Measurements from ENCODE around the gene ASPHD2. TPM values are rescaled to one million over a fixed set of nuclear protein-coding genes. Genes with fewer than 3 reads are reported as not detected.
"Not testable (repeated sequence)": the region's sequence is repeated elsewhere in the genome, so short reads cannot be mapped to it uniquely, and the experiment has no call there.

Gene ASPHD2
- polyA plus RNA-seq, 10 donors: 0.67 to 2.4 (median 1.1) TPM

DNA sequence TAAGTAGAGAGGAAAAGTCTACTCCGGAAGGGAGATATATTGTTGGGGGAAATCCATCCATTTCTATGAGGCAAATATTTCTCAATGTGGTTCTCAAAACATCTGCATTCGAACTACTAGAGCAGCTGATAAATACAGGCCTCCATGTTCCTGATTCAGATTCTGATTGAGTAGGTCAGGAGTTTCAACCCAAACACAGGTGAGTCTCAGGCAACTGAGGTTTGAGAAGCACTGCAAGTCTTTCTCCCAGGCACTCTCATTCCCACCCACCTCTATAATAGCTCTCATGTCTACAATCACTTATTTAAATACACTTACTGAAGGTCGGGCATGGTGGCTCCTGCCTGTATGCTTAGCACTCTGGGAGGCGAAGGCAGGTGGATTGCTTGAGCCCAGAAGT lies 14.7 kb upstream of the ASPHD2 start:
- no peak for DNase-seq

DNA sequence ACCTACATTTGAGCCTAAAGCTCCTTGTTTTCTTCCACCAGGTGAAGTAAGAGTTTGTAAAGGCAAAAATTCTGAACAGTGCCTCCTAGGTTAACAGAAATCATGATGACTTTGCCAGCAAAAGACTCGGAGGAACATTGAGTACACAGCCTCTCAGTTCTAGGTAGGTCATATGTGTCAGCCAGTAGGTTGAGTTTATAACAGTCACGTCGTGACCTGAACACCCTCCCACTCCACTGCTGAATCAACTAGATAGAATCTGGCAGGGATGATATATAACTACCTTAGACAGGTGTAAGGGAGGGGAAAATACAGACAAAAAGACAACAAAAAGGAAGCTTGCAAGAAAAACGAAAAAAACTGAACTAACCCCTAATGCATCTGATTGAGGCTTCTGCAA lies 12.8 kb upstream of the ASPHD2 start:
- no peak for DNase-seq

DNA sequence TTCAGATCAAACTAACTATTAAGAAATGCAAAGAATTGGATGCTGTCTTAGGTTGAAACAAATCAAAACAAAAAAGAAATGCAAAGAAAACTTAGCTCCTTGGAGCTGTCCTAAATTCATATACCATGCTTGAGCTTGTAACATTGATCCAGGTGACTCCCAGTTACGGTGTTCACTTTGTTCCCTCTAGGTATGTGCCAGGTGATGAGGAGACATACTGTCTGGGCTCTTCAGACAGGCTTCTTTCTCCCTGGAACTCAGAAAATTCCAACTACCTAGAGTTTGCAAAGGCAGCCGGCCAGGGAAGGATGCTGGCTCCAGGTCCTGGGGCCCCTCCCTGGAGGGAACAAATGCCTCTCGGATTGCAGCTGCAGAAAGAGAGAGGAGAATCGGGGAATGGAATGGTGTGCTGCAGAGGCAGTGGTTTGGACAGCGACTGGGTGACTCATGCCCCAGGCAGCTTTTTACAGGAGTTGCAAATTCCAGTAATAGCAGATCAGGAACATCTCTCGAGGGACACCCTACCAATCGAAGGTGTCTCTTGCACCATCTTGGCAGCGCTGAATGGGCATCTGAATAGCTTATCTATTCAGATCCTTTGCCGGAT lies 12.3 kb upstream of the ASPHD2 start:
- peak; percentile 40 to 68 (median 64) for DNase-seq

DNA sequence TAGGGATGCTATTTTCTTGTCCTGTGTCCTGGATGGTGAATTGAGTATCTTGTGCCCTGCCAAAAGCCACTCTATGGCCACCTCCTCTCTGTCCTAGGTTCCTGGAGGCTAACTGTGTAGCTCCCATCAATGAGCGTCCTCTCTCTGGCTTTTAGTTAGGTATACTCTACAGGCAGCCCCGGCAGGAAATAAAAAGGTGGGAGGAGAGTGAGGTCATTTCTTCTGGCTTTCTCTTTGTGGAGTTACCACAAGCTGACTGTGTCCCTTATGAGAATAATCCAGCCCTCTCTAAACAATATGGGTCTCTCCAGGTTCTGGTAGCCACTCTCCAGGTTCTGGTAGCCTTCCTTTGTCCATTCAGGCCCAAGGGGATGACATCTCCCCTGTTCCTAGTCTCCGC lies 11.7 kb upstream of the ASPHD2 start:
- DNase-seq: no peak

DNA sequence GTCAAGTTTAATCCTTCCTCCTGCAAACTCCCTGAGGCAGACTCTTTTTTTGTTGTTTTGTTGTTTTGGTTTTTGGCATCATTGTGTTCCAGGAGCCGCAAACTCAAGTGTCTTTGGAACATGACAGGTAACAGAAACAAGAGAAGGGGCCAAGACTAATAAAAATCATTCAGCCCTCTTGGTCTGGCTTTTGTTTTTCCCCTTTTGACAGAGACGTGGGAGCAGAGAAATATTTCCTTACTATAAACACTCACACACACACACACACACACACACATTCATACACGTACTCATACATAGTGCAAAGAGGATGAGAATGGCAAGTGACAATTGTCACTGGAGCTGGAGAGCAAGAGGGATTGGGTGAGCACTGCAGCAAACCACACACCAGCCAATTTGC lies 10.4 kb upstream of the ASPHD2 start:
- no peak for DNase-seq

DNA sequence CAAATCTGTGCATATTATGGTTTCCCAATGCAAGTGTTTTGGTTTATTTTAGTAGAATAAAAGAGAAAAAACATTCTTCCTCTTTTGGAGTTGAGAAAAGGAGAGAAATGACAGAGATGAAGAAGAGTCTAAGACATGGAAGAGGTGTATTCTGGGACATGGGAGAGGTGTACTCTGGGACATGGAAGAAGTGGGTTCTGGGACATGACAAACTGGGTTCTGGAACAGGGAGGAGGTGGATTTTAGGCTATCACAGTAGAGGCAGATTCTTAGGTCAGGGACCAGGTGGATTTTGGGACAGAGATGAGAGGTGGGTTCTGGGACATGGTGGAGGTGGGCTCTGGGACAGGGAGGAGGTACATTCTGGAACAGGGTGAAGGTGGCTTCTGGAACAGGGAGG lies 2.1 kb upstream of the ASPHD2 start:
- no peak for DNase-seq

DNA sequence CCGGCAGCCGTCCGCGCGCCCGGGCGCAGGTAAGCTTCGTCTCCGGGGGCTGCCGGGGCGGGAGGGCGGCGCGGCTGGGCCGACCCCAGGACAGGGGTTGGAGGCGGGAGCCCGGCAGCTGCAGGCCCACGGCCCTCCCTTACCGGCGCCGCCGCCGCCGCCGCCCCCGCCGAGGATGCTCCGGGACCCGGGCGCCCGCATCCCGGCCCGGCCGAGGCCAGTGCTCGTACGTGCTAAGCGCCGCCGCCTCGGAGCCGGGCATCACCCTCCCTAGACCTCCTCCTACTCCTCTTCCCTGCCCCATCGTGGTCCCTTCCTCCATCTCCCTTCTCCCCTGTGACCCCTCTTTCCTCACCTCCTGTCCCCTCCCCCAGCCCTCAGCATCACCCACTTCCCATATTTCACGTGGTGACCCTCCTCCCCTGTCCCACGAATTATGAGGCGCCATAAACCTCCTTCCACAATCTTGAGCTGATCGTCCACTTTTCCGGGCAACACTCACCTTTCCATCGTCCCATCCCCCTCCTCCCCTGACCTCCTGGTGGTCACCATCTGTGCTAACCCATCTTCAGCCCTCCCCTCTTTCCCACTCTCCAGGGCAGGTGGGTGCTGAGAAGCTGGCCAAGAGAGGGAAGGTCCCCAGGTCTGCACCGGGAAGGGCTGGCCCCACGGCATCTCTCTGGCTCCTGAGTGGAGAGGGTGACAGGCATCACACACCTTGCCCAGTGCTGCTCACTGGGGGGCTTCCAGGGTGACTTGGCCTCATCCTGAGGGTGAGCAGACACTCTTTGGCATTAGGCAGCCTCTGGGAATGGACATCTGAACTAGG lies 612 bp downstream of the ASPHD2 start:
- DNase-seq: no peak

DNA sequence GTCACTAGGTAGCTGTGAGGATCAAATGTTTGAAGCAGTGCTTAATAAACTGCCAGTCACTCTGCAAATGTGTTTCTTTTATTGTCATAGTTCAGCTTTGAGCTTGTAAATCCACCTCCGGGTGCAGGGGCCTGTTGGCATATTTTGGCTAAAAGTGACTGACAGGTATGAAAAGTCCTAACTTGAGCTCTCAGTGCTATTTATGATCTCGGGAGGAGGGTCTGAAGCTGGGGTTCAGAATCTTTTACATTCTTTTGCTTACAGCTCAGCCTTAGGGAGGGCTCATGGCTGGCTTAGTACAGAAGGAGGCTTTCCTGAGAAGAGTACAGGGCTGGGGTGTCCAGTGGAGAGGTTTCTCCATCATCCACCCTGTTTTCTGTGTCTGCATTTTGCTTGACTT lies 1.5 kb downstream of the ASPHD2 start:
- no peak for DNase-seq

DNA sequence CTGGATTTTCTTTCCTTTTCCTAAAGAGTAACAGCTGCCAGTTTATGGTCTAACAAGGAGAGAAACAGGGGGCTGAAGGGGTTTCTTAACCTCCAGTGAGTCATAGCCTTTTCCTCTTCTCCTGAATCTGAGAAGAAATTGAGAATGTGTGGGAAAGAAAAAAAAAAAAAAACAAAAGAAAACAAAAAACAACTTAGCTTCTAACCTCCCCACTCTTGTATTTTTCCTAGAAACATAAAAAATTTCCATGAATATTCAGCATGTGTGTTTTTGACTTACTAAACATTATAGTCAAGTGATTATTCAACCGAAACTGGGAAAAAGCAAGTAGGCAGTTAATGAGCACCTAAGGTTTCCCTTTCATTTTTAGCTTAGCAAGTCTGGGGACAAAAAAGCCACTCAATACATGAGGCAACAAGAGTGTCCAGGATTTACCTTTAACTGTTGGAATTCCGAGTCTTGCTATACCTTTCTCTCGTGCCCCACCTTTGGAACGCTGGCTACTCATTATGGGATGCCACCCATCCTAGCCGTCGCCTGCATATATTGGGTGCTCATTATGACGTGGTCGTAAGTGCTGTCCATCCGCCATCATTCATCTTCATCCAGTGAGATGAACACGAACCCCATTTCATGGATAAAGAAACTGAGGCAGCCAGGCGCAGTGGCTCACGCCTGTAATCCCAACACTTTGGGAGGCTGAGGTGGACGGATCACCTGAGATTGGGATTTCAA lies 2.4 kb downstream of the ASPHD2 start:
- no peak for DNase-seq

DNA sequence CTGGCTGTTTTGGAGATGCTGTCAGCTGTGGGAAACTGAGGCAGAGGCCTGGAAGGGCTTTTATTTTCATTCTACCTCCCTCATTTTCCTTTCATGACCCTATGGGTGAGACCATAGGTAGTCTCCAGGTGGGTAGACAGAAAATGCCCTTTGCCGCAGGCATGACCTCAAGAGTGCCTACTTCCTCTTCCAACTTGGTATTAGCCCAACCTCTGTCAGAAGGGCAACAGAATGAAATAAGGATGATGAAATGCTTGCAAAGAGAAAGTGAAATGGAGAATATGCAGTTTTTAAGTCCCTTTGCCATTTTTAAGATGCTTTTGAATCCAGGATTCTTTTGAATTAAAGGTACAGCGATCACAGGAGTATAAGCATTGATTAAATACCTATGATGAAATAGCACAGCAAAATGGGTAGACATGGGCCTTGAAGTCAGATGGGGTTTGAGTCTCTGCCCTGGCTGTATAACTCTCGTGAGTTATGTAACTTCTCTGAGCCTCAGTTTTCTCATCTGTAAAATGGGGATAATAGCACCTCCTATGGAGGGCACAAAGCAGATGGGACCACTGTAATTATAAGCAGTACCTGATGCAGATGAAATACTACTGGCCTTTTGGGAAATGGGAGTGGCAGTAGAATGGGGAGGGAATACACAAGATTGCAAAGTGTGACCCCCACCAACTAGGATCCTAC lies 3.7 kb downstream of the ASPHD2 start:
- DNase-seq: no peak

DNA sequence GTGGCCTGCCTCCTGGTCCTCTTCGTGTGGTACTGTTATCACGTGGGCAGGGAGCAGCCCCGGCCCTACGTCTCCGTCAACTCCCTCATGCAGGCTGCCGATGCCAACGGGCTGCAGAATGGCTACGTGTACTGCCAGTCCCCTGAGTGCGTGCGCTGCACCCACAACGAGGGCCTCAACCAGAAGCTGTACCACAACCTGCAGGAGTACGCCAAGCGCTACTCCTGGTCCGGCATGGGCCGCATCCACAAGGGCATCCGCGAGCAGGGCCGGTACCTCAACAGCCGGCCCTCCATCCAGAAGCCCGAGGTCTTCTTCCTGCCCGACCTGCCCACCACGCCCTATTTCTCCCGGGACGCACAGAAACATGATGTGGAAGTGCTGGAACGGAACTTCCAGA lies 4.7 kb downstream of the ASPHD2 start:
- DNase-seq: no peak

DNA sequence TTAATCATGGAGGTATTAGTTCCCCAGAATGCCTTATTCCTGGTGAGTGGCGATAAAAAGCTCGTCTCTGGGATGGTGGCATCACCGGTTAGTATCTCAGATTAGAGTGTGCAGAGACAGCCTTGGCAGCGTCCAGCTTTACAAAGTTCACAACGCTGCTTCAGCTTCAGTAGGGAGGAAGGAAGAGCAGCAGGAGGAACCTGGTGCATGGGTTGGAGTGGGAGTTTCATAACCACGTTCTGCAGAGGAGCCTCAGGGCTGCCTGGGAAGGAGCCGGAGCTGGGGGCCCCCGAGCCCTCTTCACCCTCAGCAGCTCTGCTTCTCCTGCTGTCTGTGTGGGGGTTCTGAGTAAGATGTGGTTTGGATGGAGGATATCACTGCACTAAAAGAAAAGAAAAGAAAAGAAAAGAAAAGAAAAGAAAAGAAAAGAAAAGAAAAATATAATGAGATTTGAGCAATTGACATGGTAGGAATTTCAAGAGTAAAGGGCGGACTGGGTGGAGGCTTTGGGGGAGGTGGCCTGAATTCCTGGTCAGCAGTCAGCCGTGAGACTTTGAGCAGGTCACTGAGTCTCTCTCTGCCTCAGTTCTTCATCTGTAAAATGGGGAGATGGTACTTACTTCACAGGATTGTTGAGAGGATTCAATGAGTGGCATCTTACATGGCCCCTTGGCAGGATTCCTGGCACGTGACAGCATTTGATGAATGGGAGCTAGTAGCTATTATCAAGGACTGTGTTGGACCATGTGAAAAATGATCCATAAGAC lies 6.5 kb downstream of the ASPHD2 start:
- DNase-seq: no peak

DNA sequence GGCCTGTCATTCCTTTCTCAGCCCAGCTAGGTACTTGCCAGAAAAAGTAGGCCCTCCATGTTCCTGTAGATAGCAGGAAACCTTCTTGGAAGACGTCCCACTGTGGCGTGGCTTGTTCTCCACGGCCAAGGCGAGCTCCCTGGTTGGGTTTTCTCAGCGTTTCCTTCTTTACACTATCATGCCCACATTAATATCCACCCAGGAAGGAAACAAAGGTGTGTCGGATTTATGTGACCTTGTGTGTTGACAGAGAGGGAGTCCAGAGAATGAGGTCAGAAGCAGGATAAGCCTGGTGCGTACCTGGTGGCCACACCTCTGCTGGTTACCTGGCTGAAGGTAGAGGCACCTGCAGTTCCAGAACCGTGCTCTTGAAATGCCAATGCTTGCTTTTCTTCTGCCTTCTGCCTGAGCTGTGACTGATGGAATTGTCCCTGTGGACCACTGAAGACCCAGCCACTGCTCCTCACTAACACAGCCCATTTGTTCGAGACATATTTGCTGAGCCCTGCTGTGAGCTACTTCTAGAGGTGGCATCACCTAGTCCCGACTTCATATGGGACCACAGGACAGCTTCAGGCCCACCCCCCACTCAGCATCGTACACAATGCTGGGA lies 7.9 kb downstream of the ASPHD2 start:
- no peak for DNase-seq

DNA sequence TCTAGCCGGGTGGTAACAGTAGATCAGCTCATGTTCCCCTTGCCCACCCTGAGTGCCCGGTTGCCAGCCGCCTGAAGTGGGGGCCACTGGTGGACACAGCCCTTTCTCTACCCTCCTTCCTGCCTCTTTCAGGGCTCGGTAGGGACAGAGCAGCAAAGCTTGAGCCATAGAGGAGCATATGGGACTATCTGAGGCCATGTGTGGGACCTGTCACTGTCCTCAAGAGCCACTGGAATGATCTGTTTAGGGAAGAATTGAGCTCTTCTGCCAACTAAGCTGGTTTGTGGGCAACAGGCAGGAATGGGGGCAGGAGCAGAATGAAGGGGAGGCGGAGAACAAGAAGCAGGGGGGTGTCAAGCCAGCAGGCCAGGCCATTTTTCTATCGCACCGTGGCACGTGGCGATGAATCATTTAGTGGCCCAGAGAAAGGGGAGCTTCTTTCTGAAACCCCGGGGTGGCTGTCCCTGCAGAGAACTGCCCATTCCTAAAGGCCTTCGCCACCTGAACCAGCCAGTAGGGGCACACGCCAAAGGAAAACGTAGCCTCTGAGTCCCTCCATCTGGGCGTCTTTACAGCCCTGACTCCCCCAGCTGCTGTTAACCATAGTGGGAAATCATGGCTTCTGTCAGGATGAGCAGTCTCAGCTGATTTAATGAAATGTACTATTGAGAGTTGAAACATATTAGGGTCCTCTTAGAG lies 8.8 kb downstream of the ASPHD2 start:
- DNase-seq: no peak

DNA sequence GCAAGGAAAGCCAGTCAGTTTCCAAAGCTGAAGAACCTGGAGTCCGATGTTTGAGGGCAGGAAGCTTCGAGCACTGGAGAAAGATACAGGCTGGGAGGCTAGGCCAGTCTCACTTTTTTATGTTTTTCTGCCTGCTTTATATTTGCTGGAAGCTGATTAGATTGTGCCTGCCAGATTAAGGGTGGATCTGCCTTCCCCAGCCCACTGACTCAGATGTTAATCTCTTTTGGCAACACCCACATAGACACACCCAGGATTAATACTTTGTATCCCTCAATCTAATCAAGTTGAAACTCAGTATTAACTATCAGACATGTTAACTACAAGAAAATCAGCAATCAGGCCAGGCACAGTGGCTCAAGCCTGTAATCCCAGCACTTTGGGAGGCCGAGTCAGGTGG lies 9.7 kb downstream of the ASPHD2 start:
- DNase-seq: not testable (repeated sequence)

DNA sequence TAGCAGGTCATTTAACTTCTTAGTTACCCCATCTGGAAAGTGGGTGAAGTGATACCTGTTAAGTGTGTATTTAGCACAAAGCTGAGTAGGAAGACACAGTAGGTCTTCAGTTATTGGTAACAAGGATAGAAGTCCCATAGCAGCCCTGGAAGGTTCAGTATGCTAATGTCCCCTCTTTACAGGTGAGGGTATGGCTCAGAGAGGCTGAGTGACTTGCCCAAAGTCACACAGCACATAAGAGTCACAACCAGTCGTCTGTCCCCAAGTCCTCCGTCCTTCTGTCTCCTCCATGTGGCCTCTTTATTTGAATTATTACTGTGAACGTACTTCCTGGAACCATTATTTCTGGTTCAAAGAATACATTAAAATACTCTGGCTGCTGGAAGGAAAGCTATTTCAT lies 10.5 kb downstream of the ASPHD2 start:
- no peak for DNase-seq

DNA sequence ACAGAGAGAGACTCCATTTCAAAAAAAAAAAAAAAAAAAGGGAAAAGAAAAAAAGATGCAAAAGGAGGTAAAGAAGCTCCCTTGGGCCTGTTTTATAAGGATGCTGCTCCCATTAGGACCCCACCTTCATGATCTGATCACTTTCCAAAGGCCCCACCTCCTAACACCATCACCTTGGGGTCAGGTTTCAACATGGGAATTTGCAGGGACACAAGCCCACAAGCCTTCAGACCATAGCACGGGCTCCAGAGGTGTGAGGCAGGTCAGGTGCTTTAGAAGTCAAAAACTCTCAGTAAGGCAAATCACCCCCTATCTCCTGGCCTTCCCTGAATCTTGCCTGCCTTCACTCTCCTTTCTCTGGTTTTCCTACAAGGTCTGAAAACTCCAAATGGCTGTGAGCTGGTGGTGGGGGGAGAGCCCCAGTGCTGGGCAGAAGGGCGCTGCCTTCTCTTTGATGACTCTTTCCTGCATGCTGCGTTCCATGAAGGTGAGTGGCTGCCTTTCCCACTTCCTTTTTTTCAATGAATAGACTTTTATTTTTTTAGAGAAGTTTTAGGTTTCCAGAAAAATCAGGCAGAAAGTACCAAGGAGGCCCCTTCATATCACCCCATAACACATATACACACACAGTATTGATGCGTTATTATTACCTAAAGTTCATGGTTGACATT lies 13.2 kb downstream of the ASPHD2 start:
- DNase-seq: no peak

DNA sequence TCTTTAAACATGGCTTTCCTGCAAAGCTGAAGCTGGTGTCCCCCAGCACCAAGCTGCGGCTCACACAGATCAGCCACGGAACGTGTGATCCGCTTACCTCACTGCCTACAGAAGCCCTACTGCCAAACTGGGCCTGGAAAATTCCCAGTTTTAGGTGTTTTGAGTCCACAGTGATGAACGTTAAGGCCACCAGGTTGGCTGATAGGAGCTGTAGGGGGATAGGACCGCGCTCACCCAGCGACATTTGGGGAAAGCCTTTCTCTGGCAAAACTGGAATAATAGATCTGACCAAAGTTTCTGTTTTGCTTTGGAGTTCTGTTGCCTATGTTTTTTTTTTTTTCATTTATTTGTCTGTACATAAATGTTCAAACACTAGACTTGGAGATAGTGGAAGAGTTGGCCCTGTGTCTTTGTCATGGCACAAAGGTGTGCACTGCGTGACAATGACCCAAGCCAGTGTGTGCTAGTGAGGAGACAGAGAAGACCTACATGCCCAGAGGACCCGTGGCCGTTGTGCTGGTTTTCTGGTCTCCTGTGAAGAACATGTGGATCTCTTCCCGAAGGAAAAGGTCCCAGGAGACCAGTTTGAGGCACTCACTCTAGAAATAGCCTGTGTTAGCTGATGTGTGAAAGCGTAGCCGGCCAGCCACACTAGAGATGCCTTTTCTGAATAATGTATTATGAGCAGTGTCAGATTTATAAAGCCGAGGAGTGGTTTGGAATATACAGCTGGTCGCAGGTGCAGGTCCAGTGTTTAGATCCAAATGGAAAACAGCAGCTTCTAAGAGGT lies 15.0 kb downstream of the ASPHD2 start:
- DNase-seq: no peak

DNA sequence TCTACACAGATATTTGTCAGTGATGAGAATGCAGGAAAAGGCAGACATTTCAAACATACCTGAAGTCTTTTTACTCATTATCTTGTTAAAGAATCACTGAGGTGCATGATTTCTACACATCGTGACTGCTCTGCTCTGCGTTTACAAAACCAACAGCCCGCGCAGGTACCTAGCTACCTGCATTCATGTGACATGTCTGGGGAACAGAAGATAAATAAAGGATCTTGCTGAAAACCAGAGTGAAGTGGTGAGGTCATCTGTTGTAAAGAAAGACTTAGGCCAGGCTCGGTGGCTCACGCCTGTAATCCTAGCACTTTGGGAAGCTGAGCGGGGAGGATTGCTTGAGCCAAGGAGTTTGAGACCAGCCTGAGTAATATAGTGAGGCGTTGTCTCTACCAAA lies 15.7 kb downstream of the ASPHD2 start:
- DNase-seq: no peak
